Ectodermal cell (in vitro differentiated cells): ENCODE results near the gene GANAB.
"Not testable (repeated sequence)": the region's sequence is repeated elsewhere in the genome, so short reads cannot be mapped to it uniquely, and the experiment has no call there.

Source experiments
- H3K27ac ChIP-seq: 2 replicates; pipeline ENCODE4 v1.7.0; 2013; ENCODE audit warnings: mild to moderate bottlenecking, low read depth, low read length; ENCODE audit not compliant: insufficient read depth, poor library complexity, severe bottlenecking
- H3K27me3 ChIP-seq: 2 replicates; pipeline ENCODE4 v1.7.0; 2013; ENCODE audit warnings: mild to moderate bottlenecking, low read length; ENCODE audit not compliant: insufficient read depth, control insufficient read depth, poor library complexity, severe bottlenecking
- H3K36me3 ChIP-seq: one replicate; pipeline ENCODE4 v1.7.0; 2013; ENCODE audit warnings: low read length; ENCODE audit not compliant: control insufficient read depth, insufficient read depth
- H3K4me1 ChIP-seq: one replicate; pipeline ENCODE4 v1.7.0; 2013; ENCODE audit warnings: low read length; ENCODE audit not compliant: control insufficient read depth, insufficient read depth
- H3K4me3 ChIP-seq: 2 replicates; pipeline ENCODE4 v1.7.0; 2013; ENCODE audit warnings: low read depth, low read length, control low read depth; ENCODE audit not compliant: insufficient read depth
- H3K9me3 ChIP-seq: 2 replicates; pipeline ENCODE4 v1.7.0; 2013; ENCODE audit warnings: mild to moderate bottlenecking, low read length, moderate library complexity; ENCODE audit not compliant: control insufficient read depth
- WGBS, 2 experiments: methylation state at CpG; one replicate each; pipeline ENCODE4 v1.1.7; 2013; ENCODE audit warnings: missing lambda C conversion rate in 2 of 2; 5-methylcytosine and 5-hydroxymethylcytosine counted together

GANAB gene

DNA sequence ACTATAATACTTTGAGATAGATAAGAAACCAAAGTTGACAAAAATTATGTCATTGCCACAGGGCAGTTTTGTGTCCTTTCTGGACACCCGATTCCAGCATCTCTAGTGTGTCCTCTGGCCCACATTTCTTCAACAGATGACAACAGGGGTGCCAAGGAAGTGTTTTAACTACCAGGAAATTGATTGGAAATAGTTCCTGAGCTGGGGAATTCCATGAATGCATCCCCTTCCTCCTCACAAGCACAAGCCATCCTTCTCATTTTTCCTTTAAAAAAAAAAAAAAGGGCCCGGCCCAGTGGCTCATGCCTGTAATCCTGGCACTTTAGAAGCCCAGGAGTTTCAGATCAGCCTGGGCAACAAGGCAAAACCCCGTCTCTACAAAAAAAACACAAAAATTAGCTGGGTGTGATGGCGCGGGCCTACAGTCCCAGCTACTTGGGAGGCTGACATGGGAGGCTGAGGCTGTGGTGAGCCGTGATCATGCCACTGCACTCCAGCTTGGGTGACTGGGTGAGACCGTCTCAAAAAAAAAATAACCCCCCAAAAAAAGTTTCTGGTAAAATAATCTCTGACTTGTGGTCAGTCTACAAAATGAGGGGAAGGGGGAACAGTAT, 23.8 kb downstream of the GANAB start:
- no peaks in the 10 kb centered on the region for H3K27me3 ChIP-seq
- peaks cover 19% of the 10 kb centered on the region for H3K36me3 ChIP-seq
- 90 to 92% methylated on average over 6 to 7 of the region's 7 CpGs for WGBS, 2 experiments
- H3K27ac ChIP-seq, result peak overlapping the region; percentile 66
- no peak overlapping the region for H3K4me3 ChIP-seq
- H3K4me1 ChIP-seq, result peaks cover 10% of the 10 kb centered on the region
- H3K9me3 ChIP-seq, result no peaks in the 10 kb centered on the region

DNA sequence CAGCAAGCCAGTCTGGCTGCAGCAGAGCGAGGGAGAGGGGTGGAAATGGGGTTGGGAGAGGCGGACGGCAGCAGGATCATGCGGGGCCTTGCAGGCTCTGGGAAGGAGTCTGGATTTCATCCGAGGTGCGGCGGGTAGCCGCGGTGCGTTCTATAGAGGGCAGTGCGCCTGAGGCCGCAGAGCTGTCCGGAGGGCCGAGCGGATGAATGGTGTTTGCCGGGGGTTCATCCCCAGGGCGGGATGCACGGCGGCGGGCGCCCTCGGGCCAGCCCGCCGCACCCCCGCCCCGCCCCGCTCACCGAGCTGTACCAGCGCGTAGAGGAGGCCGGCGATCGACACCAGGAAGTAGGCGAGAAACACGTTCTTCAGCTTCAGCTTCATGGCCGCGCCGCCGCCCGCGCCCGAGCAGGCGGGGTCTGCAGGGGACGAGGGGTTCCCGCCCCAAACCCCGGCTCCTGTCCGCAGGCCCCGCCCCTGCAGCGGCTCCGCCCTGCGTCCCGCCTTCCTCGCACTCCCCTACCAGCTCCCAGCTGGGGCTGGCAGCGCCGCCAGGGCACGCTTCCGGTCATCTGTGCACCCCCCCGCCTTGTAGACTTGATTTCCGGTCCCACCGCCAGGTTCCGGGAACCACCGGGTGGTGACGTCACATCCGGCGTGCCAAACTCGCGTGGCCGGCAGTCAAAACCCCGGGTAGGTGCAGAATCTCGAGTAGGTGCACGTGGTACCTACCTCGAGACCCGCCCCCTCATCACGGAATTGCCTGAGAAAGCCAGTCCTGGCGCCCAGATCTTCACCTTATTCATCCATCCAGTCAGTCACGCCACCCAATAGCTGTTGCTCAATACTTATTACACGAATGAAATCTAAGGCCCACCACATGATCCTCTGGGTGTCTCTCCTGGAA, 24.6 kb downstream of the GANAB start, which contains the start of gene B3GAT3:
TSS of gene B3GAT3 (minus strand) at position 420 of the 904 bp plus-strand sequence. CDS start at position 381, 39 bp downstream.
- peak within 1 kb of the TSS; percentile 69 for H3K4me3 ChIP-seq

DNA sequence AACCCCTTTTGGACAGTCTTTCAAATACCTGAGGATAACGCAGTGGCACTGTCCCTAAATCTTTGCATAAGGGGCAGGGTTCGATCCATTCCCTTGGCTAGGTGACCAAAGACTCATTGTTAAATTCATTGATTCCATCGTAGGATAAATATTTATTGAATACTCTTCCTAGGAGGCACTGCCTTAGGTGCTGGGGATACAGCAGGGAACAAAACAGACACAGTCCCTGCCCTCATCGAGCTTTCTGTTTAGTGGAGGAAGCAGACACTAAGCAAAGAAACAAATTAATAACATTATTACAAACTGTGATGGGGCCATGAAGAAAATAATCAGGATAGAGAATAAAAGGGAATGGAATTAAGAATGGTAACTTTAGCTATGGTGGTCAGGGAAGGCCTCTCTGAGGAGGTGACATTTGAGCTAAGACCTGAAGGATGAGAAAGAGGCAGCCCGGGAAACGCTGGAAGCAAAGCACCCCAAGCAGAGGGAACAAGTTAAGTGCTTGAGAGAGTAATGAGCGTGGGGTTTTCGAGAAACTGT, 25.3 kb downstream of the GANAB start:
- 35 to 44% methylated on average over 7 to 8 of the region's 8 CpGs for WGBS, 2 experiments
- peaks cover 10% of the 10 kb centered on the region for H3K4me1 ChIP-seq
- H3K27ac ChIP-seq, result peak overlapping the region; percentile 65
- H3K4me3 ChIP-seq, result peak overlapping the region; percentile 69
- H3K9me3 ChIP-seq, result no peaks in the 10 kb centered on the region
- peaks cover 7% of the 10 kb centered on the region for H3K36me3 ChIP-seq
- no peaks in the 10 kb centered on the region for H3K27me3 ChIP-seq

More for the DNA sequence above, 24.6 kb downstream of the GANAB start, which contains the start of gene B3GAT3:
- no peaks in the 10 kb centered on the region for H3K27me3 ChIP-seq
- WGBS, 2 experiments, result 2 to 3% methylated on average over 77 of the region's 77 CpGs
- peaks cover 13% of the 10 kb centered on the region for H3K36me3 ChIP-seq
- H3K9me3 ChIP-seq, result no peaks in the 10 kb centered on the region
- H3K4me1 ChIP-seq, result peaks cover 10% of the 10 kb centered on the region
- H3K27ac ChIP-seq, result peak within 1 kb of the TSS; percentile 66

DNA sequence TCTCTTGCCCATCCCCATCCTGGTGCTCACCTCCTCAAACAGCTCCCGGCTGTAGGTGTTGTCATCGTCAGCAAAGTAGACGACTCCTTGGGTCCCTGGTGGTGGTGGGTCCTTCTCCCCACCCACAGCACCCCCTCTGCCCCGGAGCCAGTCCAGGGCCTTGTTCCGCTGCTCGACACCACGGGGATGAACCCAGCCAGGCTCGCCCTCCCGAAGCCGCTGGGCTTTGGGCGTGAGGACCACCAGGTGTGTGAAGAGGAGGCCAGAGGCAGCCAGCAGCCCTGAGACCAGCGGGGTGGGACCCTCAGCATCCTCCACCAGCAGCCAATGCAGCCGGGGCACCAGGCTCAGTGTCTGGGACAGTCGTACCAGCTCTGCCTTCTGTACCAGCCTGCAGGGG, 29.5 kb downstream of the GANAB start:
- not testable (repeated sequence) for H3K27me3 ChIP-seq

DNA sequence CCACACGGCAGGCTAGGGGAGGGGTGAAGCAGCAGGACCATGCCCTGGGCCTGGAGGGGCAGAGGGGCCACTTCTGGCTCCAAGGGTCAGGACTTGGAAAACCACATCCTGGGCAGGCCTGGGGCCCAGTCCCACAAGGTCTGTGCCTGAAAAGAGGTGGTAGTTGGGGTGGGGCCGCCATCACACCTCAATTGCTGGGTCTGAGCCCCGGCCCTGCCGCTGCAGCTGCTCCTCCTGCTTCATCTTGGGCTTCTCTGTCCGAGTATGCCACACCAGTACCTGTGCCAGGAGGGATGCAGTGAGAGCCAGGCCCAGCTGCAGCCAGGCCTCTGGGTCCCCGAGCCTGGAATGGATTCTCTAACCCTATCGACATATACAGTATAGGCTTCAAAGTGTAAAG, 30.9 kb downstream of the GANAB start:
- Histone ChIP-seq H3K27ac (no peak overlapping the region), H3K4me3 (no peak overlapping the region), H3K36me3 (no peaks in the 10 kb centered on the region), H3K27me3 (peaks cover 6% of the 10 kb centered on the region), H3K4me1 (peaks cover 14% of the 10 kb centered on the region), H3K9me3 (no peaks in the 10 kb centered on the region)
- WGBS, 2 experiments, result 92 to 97% methylated on average over 7 of the region's 7 CpGs

More for the DNA sequence above, 29.5 kb downstream of the GANAB start:
- H3K27ac ChIP-seq, H3K9me3 ChIP-seq, H3K4me1 ChIP-seq, H3K4me3 ChIP-seq, H3K36me3 ChIP-seq: not testable (repeated sequence)
- 95 to 98% methylated on average over 14 of the region's 14 CpGs for WGBS, 2 experiments

DNA sequence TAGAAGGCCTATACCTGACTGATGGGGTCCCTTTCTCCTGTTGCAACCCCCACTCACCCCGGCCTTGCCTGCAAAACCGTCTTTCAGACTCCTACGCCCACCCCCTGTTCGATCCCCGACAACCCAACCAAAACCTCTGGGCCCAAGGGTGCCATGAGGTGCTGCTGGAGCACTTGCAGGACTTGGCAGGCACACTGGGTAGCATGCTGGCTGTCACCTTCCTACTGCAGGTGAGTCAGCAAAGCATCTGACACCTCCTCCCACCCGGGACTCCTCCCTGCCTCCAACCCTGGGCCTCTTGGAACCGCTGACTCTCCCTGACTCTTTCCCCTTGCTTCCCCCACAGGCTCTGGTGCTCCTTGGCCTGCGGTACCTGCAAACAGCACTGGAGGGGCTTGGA, 32.1 kb downstream of the GANAB start:
- H3K4me1 ChIP-seq, result peaks cover 11% of the 10 kb centered on the region
- peaks cover 6% of the 10 kb centered on the region for H3K27me3 ChIP-seq
- H3K36me3 ChIP-seq, result no peaks in the 10 kb centered on the region
- H3K9me3 ChIP-seq, result no peaks in the 10 kb centered on the region
- H3K27ac ChIP-seq, result no peak overlapping the region
- 84 to 86% methylated on average over 8 of the region's 8 CpGs for WGBS, 2 experiments
- no peak overlapping the region for H3K4me3 ChIP-seq

DNA sequence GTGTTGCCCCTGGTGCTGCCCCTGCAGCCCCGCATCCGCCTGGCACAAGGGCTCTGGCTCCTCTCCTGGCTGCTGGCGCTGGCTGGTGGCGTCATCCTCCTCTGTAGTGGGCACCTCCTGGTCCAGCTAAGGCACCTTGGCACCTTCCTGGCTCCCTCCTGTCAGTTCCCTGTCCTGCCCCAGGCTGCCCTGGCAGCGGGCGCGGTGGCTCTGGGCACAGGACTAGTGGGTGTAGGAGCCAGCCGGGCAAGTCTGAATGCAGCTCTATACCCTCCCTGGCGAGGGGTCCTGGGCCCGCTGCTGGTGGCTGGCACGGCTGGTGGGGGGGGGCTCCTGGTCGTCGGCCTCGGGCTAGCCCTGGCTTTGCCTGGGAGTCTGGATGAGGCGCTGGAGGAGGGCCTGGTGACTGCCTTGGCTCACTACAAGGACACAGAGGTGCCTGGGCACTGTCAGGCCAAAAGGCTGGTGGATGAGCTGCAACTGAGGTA, 33.1 kb downstream of the GANAB start:
- Histone ChIP-seq H3K9me3 (no peaks in the 10 kb centered on the region), H3K27me3 (peaks cover 6% of the 10 kb centered on the region), H3K4me3 (no peak overlapping the region), H3K27ac (peak overlapping the region; percentile 3), H3K36me3 (no peaks in the 10 kb centered on the region), H3K4me1 (peaks cover 11% of the 10 kb centered on the region)
- WGBS, 2 experiments, result 88% methylated on average over 15 of the region's 15 CpGs

DNA sequence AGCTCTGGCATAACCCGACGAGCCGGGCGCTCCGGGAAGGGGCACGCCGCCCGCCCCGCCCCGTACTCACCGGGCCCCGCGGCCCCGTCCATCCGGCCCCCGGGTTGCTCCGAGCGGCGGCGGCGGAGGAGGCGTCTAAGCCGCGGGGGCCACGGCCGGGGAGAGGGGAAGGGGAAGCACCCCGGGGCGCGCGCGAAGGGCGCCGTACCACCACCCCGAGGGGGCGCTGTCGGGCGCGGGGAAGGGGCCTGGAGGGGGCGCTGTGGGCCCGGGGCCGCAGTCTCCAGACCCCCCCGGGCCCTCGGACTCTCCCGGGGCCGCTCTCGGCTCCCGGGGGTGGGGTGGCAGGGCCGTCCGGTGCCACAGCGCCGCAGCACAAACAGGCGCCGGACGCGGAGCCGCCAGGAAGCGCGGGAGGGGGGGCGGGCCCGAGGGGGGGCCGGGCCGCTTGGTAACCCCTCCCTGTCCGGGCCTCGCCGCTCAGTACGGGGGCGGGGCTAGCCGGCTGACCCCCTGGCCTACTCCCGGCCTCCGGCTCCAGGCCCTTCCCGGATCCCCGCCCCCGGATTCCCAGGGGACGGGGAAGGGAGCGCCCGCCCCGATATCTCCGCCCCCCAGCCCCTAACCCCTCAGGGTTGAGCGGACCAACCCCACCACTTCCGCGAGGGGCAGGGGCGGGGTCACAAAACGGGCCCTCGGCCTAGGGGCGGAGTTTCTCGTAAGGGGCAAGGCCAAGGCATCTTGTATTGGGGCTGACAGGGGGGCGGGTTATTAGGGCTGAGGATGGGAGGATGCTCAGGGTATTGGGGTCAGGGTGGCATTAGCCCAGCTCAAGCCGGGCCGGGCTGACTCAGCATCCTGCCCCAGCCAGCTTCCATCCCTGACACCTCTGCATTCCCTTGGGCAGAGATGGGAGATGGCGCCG, 33.8 kb downstream of the GANAB start, which contains the start of the genes EML3 and ROM1:
TSS of gene EML3 (minus strand) at position 410 of the 925 bp plus-strand sequence. CDS start at position 92, 318 bp downstream.
TSS of gene ROM1 (plus strand) at position 892 of the 925 bp plus-strand sequence. CDS start at position 917, 25 bp downstream.
- Histone ChIP-seq H3K9me3 (no peaks in the 10 kb centered on the region), H3K27me3 (peaks cover 6% of the 10 kb centered on the region), H3K4me1 (peaks cover 11% of the 10 kb centered on the region), H3K4me3 (peak within 1 kb of the TSS; percentile 63), H3K27ac (peak within 1 kb of the TSS; percentile 3), H3K36me3 (no peaks in the 10 kb centered on the region)
- WGBS, 2 experiments, result 2 to 3% methylated on average over 91 of the region's 91 CpGs

DNA sequence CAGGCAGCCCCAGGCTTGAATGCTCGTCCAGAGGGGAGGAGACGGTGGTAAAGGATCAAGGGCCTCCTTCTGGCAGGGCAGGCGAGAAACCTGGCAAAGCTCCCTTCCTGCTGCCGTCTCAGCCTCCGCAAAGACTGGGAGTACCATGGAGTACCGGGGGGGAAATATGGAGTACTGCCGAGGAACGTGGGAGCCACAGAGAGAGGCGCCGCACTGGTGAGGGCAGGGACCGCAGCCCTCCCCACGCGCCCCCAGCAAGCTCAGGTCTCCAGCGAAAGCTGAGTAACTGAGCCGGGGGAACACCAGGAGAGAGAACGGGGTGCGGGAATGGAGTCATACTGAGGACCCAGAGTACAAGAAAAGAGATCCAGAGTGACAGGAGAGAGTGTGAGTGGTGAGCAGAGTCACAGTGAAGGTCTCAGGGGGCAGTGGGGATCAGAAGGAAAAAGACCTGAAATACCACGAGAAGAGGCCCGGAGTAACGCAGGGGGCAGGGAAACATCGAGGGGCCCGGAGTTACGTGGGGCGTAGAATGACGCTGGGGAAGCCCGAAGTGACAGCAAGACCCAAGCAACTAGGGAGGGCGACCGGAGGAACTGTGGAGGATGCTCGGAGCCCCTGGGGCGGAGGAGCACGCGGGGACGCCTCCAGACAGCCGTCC, 34.6 kb downstream of the GANAB start:
- Histone ChIP-seq H3K27me3 (peaks cover 6% of the 10 kb centered on the region), H3K27ac (no peak overlapping the region), H3K9me3 (no peaks in the 10 kb centered on the region), H3K36me3 (no peaks in the 10 kb centered on the region), H3K4me3 (peak overlapping the region; percentile 63), H3K4me1 (peaks cover 11% of the 10 kb centered on the region)
- WGBS, 2 experiments, result 7 to 8% methylated on average over 34 of the region's 34 CpGs
